K562 (cell line): ENCODE data around the gene ANAPC5. TPM values are rescaled to one million over a fixed set of nuclear protein-coding genes. Genes with fewer than 3 reads are reported as not detected.

Experiments used
- ATF4 ChIP-seq: fragments of 450-650 bp; formaldehyde crosslinking; IDR thresholded peaks from 2 replicates; pipeline ENCODE4 v1.4.0; 2022; ENCODE audit warnings: mild to moderate bottlenecking, moderate library complexity
- DACH1 ChIP-seq: fragments of 450-650 bp; IDR thresholded peaks from 2 replicates; pipeline ENCODE4 v1.6.1; 2018; ENCODE audit not compliant: partially characterized antibody
- DMBX1 ChIP-seq: fragments of 250-450 bp; sonication (Bioruptor Pico); IDR thresholded peaks from 2 replicates; pipeline ENCODE4 v1.8.0; 2022; ENCODE audit warnings: inconsistent platforms, mild to moderate bottlenecking, moderate library complexity, borderline replicate concordance
- ELK3 ChIP-seq: fragments of 450-650 bp; formaldehyde crosslinking; IDR thresholded peaks from 2 replicates; pipeline ENCODE4 v1.4.0; 2020; ENCODE audit warnings: mild to moderate bottlenecking
- MAFK ChIP-seq: IDR thresholded peaks from 2 replicates; pipeline ENCODE4 v1.6.1; 2011; ENCODE audit warnings: low read length, improper control_type of control experiment
- NR3C1 ChIP-seq: sonication (generic); formaldehyde crosslinking; IDR thresholded peaks from 2 replicates; pipeline ENCODE4 v1.8.1; 2022; ENCODE audit warnings: missing genetic modification reagents
- POLR3A ChIP-seq: IDR thresholded peaks from 2 replicates; pipeline ENCODE4 v1.6.1; 2011; ENCODE audit warnings: borderline replicate concordance, mild to moderate bottlenecking, moderate library complexity; ENCODE audit not compliant: insufficient read length, insufficient read depth; ENCODE audit errors: extremely low read depth
- PRMT5 ChIP-seq: sonication (generic); formaldehyde crosslinking; IDR thresholded peaks from 2 replicates; pipeline ENCODE4 v1.5.0; 2020; ENCODE audit warnings: missing genetic modification reagents
- PTTG1 ChIP-seq: fragments of 450-650 bp; IDR thresholded peaks from 2 replicates; pipeline ENCODE4 v1.6.1; 2016; ENCODE audit warnings: low read depth, mild to moderate bottlenecking, missing genetic modification characterization, missing compliant biosample characterization
- PYGO2 ChIP-seq: fragments of 450-650 bp; IDR thresholded peaks from 2 replicates; pipeline ENCODE4 v1.6.1; 2016; ENCODE audit warnings: mild to moderate bottlenecking, missing genetic modification characterization, moderate library complexity, missing compliant biosample characterization
- RBM14 ChIP-seq: fragments of 200-400 bp; formaldehyde crosslinking; IDR thresholded peaks from 2 replicates; pipeline ENCODE4 v1.6.1; 2018; ENCODE audit warnings: low read depth, mild to moderate bottlenecking, low read length, moderate library complexity, borderline replicate concordance; ENCODE audit not compliant: insufficient read depth
- SRSF3 ChIP-seq: fragments of 200-400 bp; formaldehyde crosslinking; IDR thresholded peaks from 2 replicates; pipeline ENCODE4 v1.6.1; 2016; ENCODE audit warnings: mild to moderate bottlenecking, low read length, moderate library complexity; ENCODE audit not compliant: insufficient read depth
- TAL1 ChIP-seq: fragments of 450-650 bp; IDR thresholded peaks from 2 replicates; pipeline ENCODE4 v1.6.1; 2016; ENCODE audit warnings: mild to moderate bottlenecking
- ZC3H8 ChIP-seq: fragments of 450-650 bp; IDR thresholded peaks from 2 replicates; pipeline ENCODE4 v1.6.1; 2017
- ZNF12 ChIP-seq: sonication (generic); formaldehyde crosslinking; IDR thresholded peaks from 2 replicates; pipeline ENCODE4 v1.4.0; 2020; ENCODE audit warnings: mild to moderate bottlenecking, missing genetic modification reagents
- ZNF263 ChIP-seq: sonication (generic); formaldehyde crosslinking; IDR thresholded peaks from 2 replicates; pipeline ENCODE4 v1.8.0; 2022; ENCODE audit warnings: mild to moderate bottlenecking, missing genetic modification reagents, borderline replicate concordance
- ZNF644 ChIP-seq: fragments of 200-800 bp; sonication (Bioruptor generic); IDR thresholded peaks from 2 replicates; pipeline ENCODE4 v1.6.1; 2016; ENCODE audit warnings: low read depth, missing genetic modification characterization, missing compliant biosample characterization
- polyA plus RNA-seq, 8 experiments: library from polyadenylated mRNA; depleted of rRNA in 4 of 8; stranded (reverse) in 5 of 8; unstranded in 3 of 8; fragments of >200 nt; fragmentation: Nextera tagmentation in 2 of 8; fragmentation: Illumina TruSeq in 1 of 8; extraction: Ambion mirVana in 2 of 8; extraction: Trizol in 1 of 8; gene quantifications; 2 replicates each; pipeline versions ENCODE4 v1.2.1 to v1.2.3, GENCODE V29; 2011 to 2014; ENCODE audit warnings: inconsistent platforms in 1 of 8, missing spikeins in 1 of 8
- total RNA-seq, 7 experiments: library from RNA; depleted of rRNA in 6 of 7; stranded (reverse); fragments of >200 nt in 6 of 7; fragmentation: Illumina TruSeq in 2 of 7; extraction: Trizol in 2 of 7; gene quantifications; 2 replicates each; pipeline versions ENCODE4 v1.2.1 to v1.2.3, GENCODE V29; 2011 to 2021; ENCODE audit warnings: low replicate concordance in 1 of 7
- TF ChIP-seq, protein P1 (sequence below), 2 experiments: fragments of 450-650 bp; IDR thresholded peaks; 2 replicates each; pipeline ENCODE4 v1.6.1; 2016; ENCODE audit warnings: mild to moderate bottlenecking in 2 of 2, borderline replicate concordance in 1 of 2, low read depth in 1 of 2, moderate library complexity in 1 of 2
- TF ChIP-seq, protein P2 (sequence below): fragments of 250-450 bp; sonication (Bioruptor Pico); IDR thresholded peaks from 2 replicates; pipeline ENCODE4 v1.8.0; 2021; ENCODE audit warnings: moderate library complexity, mild to moderate bottlenecking, inconsistent platforms

ANAPC5 gene
- total and polyA plus RNA-seq, 9 of the 15 experiments (the other 6 are each of a cell fraction or from before 2014, with no cell fraction given) = 136 to 315 (median 197) TPM

- TF ChIP-seq, protein P1, sequence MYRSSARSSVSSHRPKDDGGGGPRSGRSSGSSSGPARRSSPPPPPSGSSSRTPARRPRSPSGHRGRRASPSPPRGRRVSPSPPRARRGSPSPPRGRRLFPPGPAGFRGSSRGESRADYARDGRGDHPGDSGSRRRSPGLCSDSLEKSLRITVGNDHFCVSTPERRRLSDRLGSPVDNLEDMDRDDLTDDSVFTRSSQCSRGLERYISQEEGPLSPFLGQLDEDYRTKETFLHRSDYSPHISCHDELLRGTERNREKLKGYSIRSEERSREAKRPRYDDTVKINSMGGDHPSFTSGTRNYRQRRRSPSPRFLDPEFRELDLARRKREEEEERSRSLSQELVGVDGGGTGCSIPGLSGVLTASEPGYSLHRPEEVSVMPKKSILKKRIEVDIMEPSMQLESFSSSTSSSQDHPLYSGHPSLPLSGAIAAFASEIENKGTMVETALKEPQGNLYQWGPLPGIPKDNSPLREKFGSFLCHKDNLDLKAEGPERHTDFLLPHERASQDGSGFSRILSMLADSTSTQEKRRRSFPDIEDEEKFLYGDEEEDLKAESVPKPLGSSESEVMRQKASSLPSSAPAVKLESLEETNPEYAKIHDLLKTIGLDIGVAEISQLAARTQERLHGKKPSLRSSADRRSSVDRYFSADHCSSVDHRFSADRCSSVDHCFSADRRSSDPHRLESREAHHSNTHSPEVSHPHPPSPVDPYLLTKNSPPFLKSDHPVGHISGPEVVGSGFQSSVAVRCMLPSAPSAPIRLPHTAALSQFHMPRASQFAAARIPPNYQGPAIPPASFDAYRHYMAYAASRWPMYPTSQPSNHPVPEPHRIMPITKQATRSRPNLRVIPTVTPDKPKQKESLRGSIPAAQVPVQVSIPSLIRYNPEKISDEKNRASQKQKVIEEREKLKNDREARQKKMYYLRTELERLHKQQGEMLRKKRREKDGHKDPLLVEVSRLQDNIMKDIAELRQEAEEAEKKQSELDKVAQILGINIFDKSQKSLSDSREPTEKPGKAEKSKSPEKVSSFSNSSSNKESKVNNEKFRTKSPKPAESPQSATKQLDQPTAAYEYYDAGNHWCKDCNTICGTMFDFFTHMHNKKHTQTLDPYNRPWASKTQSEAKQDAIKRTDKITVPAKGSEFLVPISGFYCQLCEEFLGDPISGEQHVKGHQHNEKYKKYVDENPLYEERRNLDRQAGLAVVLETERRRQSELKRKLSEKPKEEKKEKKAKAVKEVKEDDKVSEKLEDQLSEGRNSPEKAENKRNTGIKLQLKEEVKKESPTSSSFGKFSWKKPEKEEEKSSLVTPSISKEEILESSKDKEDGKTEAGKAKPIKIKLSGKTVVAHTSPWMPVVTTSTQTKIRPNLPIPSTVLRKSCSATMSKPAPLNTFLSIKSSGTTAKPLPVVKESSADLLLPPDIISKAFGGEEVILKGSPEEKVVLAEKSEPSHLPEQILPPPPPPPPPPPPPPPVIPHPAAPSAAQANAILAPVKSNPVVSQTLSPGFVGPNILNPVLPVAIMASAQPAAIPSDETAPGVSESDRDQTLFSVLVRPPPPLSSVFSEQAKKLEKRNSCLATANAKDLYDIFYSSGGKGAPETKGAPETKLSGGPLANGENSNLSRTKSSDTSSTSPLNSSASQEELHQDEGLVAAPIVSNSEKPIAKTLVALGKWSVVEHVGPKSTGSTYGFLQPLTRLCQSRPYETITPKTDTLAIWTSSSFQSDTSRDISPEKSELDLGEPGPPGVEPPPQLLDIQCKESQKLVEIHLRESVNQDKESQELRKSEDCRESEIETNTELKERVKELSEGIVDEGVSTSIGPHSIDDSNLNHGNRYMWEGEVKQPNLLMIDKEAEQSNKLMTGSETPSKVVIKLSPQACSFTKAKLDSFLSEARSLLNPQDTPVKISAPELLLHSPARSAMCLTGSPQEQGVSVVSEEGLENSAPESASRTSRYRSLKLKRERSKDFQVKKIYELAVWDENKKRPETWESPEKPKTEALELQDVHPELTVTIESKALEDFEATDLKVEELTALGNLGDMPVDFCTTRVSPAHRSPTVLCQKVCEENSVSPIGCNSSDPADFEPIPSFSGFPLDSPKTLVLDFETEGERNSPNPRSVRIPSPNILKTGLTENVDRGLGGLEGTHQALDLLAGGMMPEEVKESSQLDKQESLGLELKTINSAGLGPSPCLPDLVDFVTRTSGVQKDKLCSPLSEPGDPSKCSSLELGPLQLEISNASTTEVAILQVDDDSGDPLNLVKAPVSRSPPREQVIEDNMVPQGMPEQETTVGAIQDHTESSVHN (IDR thresholded peaks at IDR 0.05; ENCODE audit: borderline replicate concordance in 1 of 2, low read depth in 1 of 2) = peak in 1 of 2 experiments; percentile 27; a peak in 2 of 4 replicates
- TF ChIP-seq ZNF263 (CRISPR knock-in tag) = no peak
- no peak for TF ChIP-seq ELK3 (CRISPR knock-in tag)
- no peak for TF ChIP-seq MAFK
- TF ChIP-seq ZNF644 (tag) = no peak
- TF ChIP-seq POLR3A = no peak
- TF ChIP-seq ATF4 (CRISPR knock-in tag) = peak; percentile 87
- TF ChIP-seq NR3C1 (CRISPR knock-in tag) = no peak
- no peak for TF ChIP-seq PRMT5 (CRISPR knock-in tag)
- TF ChIP-seq ZNF12 (CRISPR knock-in tag) = no peak
- peak; percentile 88; the same call in 1 of the 2 replicates for TF ChIP-seq DMBX1 (CRISPR knock-in tag)
- no peak for TF ChIP-seq ZC3H8
- TF ChIP-seq RBM14 = no peak
- TF ChIP-seq DACH1 = no peak
- TF ChIP-seq TAL1 = peak; percentile 71; the same call in 1 of the 2 replicates
- TF ChIP-seq PTTG1 (tag) = peak; percentile 76
- TF ChIP-seq, protein P2, sequence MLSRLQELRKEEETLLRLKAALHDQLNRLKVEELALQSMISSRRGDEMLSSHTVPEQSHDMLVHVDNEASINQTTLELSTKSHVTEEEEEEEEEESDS (CRISPR knock-in tag) = no peak
- no peak for TF ChIP-seq PYGO2
- no peak for TF ChIP-seq SRSF3
Observed at GRCh38 chr12:121325922-121326396, 26.3 kb downstream of the ANAPC5 start (continued).
